GM19043 (cell line): ENCODE results near the gene C14orf180.

ENCODE experiments used
- ATAC-seq: cut with Tn5 transposase; IDR thresholded peaks from one replicate; pipeline ENCODE4 v1.9.1; 2021; ENCODE audit warnings: low read depth; ENCODE audit not compliant: unreplicated experiment

C14orf180 gene

DNA sequence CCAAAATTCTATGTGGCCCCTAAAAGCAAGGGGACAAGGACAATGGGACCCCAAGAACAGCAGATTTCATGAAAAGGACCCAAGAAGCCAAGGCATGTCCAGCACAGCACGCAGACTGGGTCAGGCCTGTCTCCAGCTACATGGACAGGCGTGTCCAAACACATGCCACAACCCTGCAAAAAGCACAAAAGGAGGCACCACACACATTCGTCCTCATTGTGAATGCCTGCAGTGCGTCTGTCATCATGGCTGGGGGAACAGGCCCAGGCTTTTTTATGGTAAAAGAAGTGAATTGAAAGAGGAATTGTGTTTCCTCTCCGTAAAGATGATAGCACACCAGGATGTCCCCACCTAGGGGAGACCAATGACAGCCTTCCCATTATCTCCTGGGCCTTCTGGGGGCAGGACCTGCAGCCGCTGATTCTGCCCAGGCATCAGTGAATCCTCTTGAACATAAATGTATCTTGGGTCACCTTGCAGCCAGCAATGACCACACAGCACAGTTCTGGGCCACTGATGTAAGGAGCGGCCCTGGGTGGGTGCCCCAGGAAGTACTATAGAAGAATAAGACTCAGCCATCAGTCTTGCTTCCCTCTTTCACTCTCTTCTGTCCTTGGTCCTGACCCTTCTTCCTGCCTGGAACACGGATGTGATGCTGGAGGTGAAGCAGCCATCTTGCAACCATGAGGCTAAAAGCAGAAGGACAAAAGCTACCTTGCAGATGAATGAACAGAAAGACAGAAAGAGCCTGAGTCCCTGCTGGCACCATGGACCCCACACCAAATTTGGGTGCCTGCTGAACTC is 29.8 kb upstream of the C14orf180 start:
- ATAC-seq, result no peak

DNA sequence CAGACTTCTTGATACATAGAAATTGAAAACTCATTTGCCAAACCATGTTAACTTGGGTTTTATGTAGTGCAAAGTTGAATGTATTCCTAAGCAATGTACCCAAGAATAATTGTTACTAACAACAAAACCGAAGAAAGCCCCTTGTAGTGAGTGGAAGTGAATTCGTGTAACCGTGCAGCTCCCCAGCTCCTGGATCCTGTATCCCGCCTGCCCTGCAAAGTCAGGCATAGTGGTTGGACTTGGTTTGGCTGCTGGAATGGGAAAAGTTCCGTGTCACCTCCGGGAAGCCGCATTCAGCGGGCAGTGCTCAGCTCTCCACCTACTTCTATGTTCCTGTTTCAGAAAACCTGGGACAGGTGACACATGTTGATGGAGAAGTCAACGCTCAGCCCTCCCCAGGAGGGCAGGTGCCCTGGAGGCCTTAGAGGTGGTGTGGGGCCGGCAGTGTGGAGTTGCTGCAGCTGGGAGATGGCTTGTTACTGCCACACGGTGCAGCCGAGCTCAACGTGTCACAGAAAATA is 29.2 kb upstream of the C14orf180 start:
- no peak for ATAC-seq

DNA sequence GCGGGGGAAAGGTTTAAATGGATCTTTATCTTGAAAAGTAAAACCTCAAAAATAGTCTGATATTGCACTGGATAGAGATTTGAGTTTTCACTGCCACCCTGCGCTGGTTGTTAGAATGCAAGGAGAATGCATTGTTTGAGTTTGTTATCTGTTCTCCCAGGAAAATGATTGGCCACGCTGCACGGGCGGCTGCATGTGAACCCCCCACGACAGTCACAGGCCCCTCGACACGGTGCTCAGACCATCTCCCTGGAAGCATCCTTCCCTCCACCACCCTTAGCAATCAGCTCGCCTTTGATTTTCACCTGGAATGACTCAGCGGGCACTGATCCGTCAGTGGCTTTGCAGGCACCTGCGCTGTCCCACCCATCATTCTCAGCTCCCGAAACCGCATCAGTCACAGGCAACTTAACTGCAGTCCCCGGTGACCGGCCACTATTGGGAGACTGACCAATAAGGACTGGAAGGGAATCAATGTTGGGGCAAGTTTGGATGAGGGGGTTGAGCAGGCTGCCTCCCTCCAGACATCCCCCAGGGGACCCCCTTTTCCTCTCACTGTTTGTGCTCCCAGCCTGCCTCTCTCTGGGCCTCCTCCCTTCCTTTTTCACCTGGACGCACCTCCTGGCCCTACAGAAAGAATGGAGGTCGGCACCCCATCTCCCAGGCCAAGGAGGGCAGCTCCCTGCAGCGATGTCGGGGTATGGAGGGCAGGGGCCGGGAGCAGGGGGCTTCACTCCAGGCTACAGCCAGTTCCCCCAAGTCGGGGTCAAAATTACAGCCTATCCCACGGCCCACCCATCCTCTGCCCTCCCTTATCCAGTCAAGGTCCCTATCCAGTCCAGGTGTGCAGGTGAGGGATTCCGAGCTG is 28.5 kb upstream of the C14orf180 start:
- ATAC-seq, result no peak

DNA sequence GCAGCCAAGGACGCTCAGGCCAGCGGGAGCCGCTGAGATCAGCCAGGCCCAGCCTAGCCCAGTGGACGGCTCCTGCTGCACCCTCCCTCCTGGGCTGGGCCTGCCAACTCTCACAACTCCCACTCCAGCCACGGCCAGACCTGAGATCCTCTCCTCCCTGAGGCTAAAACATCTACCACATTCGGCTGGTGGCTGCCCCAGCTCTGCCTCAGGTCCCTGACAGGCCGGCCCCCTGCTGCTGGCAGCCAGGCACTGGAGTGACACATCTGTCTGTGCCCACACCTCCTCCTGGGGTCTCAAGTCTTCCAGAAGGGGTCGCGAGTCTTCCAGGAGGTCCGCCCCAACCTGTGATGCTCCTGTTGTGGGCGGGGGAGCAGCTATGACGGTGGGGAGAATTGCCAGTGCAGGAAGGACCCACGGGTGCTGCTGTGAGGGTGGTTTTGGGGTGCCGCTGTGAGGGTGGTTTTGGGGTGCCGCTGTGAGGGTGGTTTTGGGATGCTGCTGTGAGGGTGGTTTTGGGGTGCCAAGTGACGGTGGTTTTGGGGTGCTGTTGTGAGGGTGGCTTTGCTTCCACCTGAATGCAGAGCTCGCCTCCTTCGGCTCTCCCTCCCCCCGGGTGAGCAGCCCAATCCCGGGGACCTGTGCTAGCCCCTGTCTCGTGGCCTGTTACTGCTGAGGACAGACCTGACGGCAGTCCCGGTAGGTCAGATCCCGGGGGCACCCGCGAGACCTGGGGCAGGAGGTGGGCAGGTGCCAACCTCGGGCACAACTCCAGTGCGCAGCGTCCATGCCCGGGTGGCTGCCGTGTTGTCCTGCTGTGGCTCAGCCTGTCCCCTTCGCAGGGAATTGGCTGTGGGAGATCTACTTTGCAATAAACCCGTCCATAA is 27.5 kb upstream of the C14orf180 start:
- ATAC-seq, result no peak

DNA sequence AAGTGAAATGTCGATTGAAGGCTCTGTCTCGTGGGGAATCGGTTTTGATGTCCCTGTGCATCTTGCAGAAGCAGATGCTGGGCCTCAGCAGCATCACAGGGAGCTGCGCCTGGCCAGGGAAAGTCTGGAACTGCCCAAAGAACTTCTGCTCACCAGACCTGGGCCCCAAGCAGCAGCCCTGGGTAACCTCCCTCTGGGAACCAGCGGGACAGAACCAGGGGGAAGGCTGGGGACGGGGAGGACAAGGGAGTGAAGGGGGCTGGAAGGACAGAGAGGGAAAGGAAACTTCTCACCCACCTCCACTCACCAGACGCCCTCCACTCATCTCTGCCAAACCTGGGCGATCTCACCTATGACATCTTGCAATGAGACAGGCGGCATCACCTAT is 26.8 kb upstream of the C14orf180 start:
- ATAC-seq, result no peak

DNA sequence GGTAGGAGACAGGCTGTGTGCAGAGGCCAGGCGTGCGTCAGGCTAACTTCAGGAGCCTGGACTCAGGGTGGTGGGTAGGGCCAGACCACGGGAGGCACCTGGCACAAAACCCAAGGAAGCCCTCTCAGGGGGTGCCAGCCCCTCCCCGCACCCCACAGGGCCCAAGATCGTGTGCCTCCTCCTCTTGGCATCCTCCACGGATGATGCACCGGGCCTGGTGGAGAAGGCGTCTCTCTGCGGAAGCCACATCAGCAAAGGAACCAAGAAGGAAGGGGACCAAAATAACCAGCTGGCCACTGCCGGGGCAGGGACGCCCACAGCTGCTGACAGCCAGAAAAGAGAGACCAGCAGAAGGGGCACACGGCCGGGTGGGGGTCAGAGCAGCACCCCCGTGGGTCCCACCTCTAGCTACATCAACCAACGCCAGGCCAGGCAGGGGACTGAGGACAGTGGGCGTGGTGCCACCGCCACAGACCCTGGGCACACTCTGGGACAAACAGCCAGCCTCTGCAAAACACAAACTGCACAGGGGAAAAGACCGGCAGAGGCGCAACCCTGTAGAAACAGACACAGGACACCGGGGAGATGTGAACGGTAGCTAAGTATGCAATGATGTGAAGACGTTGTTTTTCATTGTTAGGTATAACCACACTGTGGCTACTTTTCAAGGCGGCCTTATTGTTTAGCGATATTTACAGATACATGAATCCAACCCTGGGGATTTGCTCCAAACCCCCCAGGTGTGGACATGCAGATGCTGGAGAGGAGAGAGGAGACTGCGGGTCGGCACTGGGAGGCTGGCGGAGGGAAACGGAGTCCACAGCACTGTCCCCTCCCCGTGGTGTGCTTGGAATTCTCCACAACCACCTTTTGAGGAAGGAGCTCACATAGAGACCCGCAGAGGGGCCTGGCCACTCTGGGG is 26.1 kb upstream of the C14orf180 start:
- no peak for ATAC-seq

DNA sequence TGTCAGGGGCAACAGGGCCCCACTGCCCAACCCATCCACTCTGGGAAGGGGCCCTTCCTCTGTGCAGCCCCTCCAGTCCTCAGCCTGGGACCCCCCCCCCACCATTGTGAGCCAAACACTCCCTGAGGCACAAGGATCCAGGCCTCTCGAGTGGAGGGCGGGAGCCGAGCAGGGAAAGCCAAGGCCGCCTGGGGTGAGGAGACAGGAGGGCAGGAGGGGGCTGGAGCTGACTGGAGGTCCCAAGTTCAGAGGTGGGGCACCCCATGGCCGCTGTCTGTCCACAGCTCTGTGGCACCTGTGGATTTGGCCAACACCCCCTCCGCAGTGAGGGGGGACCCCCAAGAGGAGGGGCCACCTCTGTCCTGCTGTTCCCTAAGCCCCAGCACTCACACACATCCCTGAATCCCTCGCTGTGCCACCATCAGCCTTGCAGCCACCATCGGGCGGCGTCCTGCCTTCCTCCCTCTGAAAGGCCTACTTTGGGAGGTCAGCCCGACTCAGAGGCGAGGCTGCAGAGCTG is 25.4 kb upstream of the C14orf180 start:
- ATAC-seq, result no peak

DNA sequence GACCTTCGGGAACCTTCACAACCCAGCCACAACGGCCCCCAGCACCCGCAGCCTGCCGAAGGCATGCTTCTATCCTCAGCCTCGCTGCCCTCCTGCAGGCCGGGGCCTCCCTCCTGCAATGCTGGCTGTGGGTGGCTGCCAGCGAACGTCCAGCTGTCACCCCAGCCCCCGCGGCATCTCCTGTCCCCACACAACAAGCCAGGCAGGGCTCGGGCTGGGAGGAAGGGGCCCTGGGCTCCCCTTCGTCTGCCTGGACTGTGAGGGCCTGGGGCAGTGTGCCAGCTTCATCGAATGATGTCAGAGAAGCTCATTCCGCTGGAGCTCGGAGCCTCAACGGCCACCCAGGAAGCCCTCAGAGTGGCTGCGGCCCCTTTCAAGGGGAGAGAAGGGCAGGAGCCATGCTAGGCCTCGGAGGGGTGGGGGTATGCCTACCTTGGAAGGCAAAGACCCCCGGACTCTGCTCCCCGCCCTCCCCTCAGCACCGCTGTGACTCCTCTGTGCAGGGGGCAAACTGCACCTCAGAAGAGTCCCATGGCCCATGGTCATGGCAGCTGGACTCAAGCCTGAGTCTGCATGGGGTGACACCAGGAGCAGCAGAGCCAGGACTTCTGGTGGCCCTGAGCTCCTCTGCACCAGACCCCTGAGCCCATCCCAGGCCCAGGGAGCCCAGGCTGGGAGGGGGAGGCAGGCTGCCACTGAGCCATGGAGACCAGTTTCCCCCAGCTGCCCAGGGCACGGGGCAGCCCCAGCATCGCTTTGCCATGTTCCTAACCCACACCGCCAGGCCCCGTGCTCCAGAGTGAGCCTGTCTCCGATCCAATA is 24.7 kb upstream of the C14orf180 start:
- ATAC-seq, result no peak

- no peak for ATAC-seq
These were observed 23.9 kb upstream of the C14orf180 start for GRCh38 chr14:104555430-104556255.

GRCh38 chr14:104556256-104557021 is 23.1 kb upstream of the C14orf180 start:
- ATAC-seq, result no peak

- no peak for ATAC-seq
These were observed 22.5 kb upstream of the C14orf180 start for GRCh38 chr14:104557086-104557485.

GRCh38 chr14:104557766-104558165 is 21.8 kb upstream of the C14orf180 start:
- ATAC-seq, result no peak

GRCh38 chr14:104558231-104559027 is 21.1 kb upstream of the C14orf180 start:
- no peak for ATAC-seq

- ATAC-seq, result no peak
These were observed 20.3 kb upstream of the C14orf180 start for GRCh38 chr14:104559028-104559803.
